Activated T-helper 2 cell treated with anti-CD3 and anti-CD28 coated beads, Interferon-gamma antibody, Interleukin-2, Interleukin-4, amounts not matched to agents 10 μg/mL and 5 μg/mL and 100 μg/mL, durations not matched to agents 14 hours and 24 hours and 36 hours (primary cell): ENCODE data around the gene OR2T10. TPM values are rescaled to one million over a fixed set of nuclear protein-coding genes. Genes with fewer than 3 reads are reported as not detected.

ENCODE experiments used
- total RNA-seq: library from RNA; stranded (reverse); gene quantifications from 2 replicates; pipeline ENCODE4 v1.2.3, GENCODE V29; 2022

Gene OR2T10
- total RNA-seq, 1 donor from 2014 or later: not detected

Other genes with a start within 250 kb of the OR2T10 start
- not detected in 2 replicates for gene OR14C36, start 248.9 kb downstream of the OR2T10 start, total RNA-seq
- gene OR2T4, start 236.0 kb downstream of the OR2T10 start, total RNA-seq: not detected in 2 replicates
- gene OR2T6, start 222.0 kb downstream of the OR2T10 start, total RNA-seq: not detected in 2 replicates
- not detected in 2 replicates for gene OR2T1, start 194.7 kb downstream of the OR2T10 start, total RNA-seq
- gene OR2T2, start 152.1 kb downstream of the OR2T10 start, total RNA-seq: not detected in 2 replicates
- not detected in 2 replicates for gene OR2T3, start 124.3 kb downstream of the OR2T10 start, total RNA-seq
- gene OR2T5, start 109.1 kb downstream of the OR2T10 start, total RNA-seq: not detected in 2 replicates
- gene OR2G6, start 89.6 kb downstream of the OR2T10 start, total RNA-seq: not detected in 2 replicates
- gene OR2T29, start 34.9 kb downstream of the OR2T10 start, total RNA-seq: not detected in 2 replicates
- gene OR2T34, start 22.9 kb downstream of the OR2T10 start, total RNA-seq: not detected in 2 replicates
- not detected in 2 replicates for gene OR2T11, start 37.4 kb upstream of the OR2T10 start, total RNA-seq
- gene OR2T35, start 47.6 kb upstream of the OR2T10 start, total RNA-seq: not detected in 2 replicates
- gene OR2T27, start 57.8 kb upstream of the OR2T10 start, total RNA-seq: not detected in 2 replicates
- not detected in 2 replicates for gene OR14I1, start 105.1 kb upstream of the OR2T10 start, total RNA-seq
- gene LYPD8, start 158.1 kb upstream of the OR2T10 start, total RNA-seq: not detected in 2 replicates
- 27.1 TPM in 2 replicates for gene SH3BP5L, start 228.2 kb upstream of the OR2T10 start, total RNA-seq
- gene ZNF672, start 240.5 kb upstream of the OR2T10 start, total RNA-seq: 46.0 and 51.6 TPM in 2 replicates